GM21737 (cell line): Measurements from ENCODE around the gene DPYSL5.
"Not testable (repeated sequence)": the region's sequence is repeated elsewhere in the genome, so short reads cannot be mapped to it uniquely, and the experiment has no call there.

ENCODE experiments used
- ATAC-seq: cut with Tn5 transposase; IDR thresholded peaks from one replicate; pipeline ENCODE4 v1.9.1; 2021; ENCODE audit warnings: mild to moderate bottlenecking, moderate library complexity; ENCODE audit not compliant: unreplicated experiment

Gene DPYSL5

DNA sequence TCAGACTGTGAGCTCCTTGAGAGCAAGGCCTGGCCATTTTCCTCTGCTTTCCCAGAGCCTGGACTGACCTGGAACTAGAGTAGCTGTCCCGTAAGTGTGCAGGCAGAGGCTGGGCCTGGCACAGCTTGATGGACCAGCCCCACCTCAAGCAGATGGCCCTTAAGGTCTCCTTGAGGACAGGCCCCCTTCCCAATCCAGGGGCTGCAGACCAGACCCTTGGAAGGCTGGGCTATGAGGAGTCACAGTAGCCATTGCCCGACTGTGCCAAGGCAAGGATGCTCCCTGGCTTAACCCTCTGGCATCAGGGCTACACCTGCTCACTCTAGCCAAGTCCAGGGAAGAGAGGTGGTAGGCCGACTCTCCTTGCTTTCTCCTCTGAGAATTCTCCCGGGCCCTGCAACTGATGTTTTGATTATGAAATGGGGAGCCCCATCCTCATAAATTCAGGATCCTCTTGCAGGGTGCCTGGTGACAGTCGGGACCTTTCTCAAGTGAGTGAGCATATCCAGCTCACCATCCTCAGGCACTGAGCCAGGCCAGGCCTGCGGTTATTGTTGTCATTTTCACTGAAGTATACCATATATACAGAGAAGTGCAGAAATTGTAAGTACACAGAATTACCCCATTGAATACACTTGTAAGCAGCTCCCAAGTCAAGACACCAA lies 51.7 kb downstream of the DPYSL5 start:
- ATAC-seq: no peak

- no peak for ATAC-seq
These were observed 52.9 kb downstream of the DPYSL5 start for GRCh38 chr2:26900831-26901321.

DNA sequence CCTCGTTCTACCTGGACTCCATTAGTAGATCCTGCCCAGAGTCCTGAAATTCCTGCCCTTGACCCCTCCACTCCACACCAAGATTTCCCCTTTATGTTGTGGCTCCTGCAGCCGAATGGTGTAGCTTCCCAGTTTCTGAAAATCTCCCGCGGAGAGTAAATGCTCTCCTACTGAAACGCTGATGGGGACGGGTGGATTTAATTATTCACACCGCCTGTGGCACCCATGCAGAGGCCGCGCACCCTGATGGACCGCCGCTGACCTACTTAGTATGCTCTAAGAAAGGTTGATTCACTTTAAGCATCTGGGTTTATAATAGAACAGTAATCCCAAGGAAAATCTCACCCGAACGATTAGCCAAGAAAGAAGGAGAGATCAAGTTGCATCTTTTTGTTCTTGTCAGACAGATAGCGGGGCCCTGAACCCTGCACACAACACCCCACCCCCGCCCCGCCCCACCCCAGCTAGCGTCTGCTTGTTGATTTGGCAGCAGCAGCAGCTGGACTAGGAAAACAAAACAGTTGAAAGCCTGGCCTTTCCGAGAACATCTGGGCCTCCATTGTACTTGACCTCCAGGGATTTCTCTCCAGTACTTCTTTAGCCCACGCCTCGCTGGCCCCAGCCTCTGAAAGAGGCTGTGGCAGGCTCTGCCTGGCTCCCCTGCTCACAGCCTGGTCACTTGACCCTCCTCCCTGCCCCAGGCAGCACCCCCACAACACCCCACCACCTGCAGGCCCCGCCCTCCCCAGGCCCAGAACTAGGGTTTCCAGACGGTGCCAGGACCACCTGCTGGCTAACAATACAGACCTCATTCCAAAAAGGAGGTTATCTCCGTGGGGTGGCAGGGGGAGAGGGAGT lies 53.6 kb downstream of the DPYSL5 start:
- no peak for ATAC-seq

- no peak for ATAC-seq
These were observed 55.7 kb downstream of the DPYSL5 start for GRCh38 chr2:26903676-26904075.

DNA sequence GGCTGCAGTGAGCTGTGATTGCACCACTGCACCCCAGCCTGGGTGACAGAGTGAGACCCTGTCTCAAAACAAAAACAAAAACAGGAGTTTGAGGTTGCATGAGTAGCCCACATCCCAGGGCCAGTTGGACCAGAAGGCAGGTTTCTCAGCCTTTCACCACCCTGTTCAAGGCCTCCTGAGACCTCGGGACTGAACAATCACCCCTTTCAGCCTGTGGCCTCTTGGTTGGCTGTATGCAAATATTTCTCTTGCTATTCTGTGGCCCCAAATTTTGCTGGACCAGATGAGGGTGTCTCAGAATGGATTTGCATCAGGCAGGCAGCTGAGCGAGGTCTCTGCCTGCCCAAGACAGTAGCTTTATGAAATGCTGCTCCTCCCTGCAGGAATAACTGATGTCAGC lies 56.9 kb downstream of the DPYSL5 start:
- ATAC-seq: no peak

DNA sequence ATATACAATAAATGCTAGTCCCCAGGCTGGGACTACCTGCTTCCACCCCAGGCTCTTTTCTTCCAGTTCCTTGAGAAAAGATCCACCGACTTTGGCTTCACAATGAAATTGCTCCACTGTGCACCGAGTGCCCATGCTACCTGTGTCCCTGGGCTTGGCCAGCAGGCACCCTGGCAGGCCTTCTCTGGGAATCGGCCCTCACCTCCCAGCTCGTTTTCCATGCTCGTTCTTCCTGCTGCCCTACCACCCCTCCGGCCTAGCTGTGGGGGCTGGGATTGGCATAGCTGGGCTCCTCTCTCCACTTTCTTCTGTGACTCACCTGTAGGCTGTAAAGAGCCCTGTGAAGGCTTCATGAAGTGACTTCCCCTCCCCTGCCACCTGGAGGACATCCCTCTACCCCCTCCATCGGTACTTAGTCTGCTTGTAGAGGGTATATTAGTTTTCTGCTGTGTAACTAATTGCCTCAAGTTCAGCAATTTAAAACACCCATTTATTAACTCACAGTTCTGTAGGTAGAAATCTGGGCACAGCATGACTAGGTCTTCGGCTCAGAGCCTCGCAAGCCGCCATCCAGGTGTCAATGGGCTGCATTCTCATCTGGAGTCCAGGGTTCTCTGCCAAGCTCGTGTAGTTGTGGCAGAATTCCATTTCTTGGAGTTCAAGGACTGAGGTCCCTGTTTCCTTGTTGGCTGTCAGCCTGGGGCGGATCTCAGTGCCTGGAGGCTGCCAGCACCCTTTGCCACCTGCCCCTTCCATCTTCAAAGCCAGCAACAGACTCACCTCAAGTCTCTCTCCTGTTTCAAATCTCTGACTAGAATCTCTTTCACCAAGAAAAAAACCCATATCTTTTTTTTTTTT lies 57.6 kb downstream of the DPYSL5 start:
- no peak for ATAC-seq

DNA sequence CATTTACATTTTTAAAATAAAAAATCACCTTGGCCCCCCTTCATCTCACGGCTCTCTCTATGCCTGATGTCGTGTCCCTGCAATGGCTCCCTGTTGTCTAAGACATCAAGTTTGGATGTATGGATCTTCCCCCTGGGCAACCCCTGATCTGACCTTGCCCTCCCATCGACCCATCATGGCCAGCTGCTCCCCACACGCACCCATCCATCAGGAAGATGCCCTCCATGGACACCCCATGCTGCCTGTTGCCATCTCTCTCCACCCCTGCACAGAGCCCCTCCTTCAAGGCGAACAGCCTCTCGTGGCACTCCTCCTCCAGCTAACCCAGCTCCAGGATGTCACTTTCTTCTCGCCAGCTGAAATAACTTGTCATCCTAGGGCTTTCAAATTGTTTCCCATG lies 59.5 kb downstream of the DPYSL5 start:
- ATAC-seq: no peak

GRCh38 chr2:26910176-26910575 lies 62.2 kb downstream of the DPYSL5 start:
- ATAC-seq: no peak

DNA sequence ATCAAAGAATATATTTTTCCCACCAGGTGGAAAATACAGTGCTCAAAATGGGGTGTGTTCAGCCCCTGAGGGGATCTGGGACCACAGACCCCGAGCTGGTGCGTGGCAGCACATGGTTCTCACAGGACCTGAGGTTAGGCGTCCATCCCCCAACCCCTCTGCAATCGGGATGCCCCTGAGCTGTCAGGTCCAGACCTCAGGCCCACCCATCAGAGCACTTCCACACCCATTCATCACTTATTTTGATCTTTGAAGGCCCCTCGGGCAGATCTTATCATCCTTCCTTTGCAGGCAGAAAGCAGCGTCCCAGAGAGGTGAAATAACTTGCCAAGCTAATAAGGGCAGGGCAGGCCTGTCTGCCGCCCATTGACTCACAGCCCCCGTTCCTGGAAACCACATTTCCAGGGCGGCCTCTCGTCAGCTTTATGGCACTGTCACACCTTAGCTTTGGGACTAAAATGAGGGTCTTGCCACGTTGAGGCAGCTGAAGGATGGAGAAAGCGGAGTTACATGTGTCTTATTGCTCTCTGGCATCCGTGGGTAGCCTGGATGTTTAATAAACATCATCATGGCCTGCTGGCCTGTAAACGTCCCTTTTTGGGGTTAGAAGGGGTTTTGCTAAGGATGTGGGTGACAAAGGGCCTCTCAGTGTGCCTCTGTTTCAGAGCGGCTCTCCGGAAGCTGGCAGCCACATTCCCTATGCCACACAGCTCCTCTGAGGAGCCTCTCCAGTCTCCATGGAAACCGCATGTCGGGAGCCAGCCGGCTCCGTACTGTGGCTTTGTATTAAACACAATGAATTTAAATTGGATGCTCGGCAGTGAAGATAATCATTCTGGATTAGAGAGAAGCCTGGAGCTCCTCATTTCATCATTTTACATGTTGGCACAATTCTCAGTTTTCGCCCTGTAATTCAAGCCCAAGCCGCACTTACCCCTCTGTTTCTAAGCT lies 64.3 kb downstream of the DPYSL5 start:
- no peak for ATAC-seq

- no peak for ATAC-seq
These were observed 65.7 kb downstream of the DPYSL5 start for GRCh38 chr2:26913606-26913998.

DNA sequence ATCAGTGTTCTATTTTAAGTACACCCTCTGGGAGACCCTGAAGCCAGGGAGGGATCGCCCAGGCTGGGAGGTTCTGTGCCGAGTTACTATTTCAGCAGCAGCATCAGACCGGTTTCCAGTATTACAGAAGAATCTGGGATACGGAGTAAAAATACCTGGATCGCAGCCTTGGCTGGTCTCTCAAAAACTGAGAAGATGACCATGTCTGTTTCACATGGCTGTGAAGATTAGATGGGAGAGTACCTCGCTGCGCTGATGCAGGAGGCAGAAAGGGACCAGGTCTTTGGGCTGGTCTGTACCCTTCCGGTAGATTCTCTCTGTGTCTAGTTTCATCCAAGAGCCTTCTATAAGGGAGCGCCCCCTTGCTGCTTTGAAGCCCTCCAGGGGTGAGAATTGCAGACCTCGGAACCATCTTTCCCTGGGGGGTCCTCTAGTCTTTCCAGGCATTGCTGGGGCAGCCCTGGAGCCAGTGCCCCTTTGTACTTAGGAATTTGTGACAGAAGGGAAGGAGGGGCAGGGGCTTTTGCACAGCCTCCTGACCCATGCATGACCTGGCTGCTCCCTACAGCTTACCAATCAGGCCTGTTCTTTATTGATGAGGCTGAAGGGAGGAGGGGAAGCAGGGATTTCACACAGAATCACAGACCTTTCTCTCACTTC lies 66.2 kb downstream of the DPYSL5 start:
- no peak for ATAC-seq

- no peak for ATAC-seq
These were observed 66.9 kb downstream of the DPYSL5 start for GRCh38 chr2:26914659-26915310.

- no peak for ATAC-seq
These were observed 67.4 kb downstream of the DPYSL5 start for GRCh38 chr2:26915316-26915715.

GRCh38 chr2:26916128-26916692 lies 68.3 kb downstream of the DPYSL5 start:
- no peak for ATAC-seq

- ATAC-seq: no peak
These were observed 69.4 kb downstream of the DPYSL5 start for GRCh38 chr2:26917135-26917836.

GRCh38 chr2:26921323-26921722 lies 73.4 kb downstream of the DPYSL5 start:
- ATAC-seq: no peak

DNA sequence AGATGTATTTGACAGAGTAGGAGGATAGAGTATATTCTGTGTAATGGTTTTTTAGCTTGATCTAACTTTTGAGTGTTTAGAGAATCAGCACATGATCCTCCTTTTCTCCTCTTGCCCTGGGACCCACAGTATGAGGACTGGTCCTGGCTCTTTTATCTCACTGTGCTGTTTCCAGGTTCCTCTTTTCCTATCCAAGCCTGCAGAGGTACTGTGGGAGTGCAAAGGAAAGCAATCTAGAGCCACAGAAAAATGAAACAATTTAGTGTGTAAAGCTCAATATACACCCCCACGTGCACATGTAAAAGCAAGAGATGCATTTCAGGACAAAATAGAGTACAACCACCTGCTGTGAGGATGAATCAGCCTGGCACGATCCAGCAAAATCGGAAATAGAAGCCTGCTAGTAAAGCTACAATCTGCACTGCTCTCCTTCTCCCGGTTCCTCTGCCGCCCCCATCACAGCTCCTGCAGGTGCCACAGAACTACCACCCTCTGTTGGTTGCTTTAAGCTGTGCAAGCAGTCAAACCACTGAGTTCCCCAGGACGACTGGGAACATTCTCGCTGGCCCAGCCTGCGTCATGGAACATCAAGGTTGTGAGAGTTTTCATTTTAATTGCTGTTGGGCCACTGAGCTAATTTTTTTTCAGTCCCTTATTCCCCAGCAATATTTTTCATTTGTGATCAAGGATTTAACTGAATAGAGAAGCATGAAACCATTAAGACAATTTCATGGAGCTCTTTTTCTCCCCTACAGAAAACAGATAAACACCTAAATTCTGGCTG lies 74.7 kb downstream of the DPYSL5 start:
- no peak for ATAC-seq

DNA sequence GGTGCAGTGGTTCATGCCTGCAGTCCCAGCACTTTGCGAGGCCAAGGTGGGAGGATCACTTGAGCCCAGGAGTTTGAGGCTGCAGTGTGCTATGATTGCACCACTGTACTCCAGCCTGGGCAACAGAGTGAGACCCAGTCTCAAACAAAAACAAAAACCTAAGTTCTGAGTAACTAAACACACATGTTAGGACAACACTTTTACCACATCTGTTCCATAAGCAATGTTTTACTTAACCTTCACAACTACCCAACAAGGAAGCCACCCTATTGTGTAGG lies 75.2 kb downstream of the DPYSL5 start:
- ATAC-seq: not testable (repeated sequence)
